Peyer's patch (tissue), 4 donors: ENCODE results near the gene C2CD4A. TPM values are rescaled to one million over a fixed set of nuclear protein-coding genes. Genes with fewer than 3 reads are reported as not detected.

Source experiments
- DNase-seq, 3 donors: peaks; one replicate each; pipeline ENCODE4 v3.0.0-alpha.2; 2017 to 2019
- H3K27ac ChIP-seq, 4 donors: fragments of 200-600 bp; sonication (generic); one replicate each; pipeline ENCODE4 v1.5.1; 2016 to 2019
- H3K27me3 ChIP-seq, 2 donors: fragments of 200-600 bp; sonication (generic); one replicate each; pipeline ENCODE4 v1.5.1; 2019
- H3K36me3 ChIP-seq, 3 donors: fragments of 200-600 bp; sonication (generic); one replicate each; pipeline ENCODE4 v1.5.1; 2016 to 2019
- H3K4me1 ChIP-seq, 4 donors: fragments of 200-600 bp; sonication (generic); one replicate each; pipeline ENCODE4 v1.5.1; 2016 to 2019
- H3K4me3 ChIP-seq, 4 donors: fragments of 200-600 bp; sonication (generic); 1 replicate in 3 of 4; 2 replicates in 1 of 4; pipeline ENCODE4 v1.5.1; 2016 to 2019; ENCODE audit warnings: mild to moderate bottlenecking in 1 of 4
- H3K9me3 ChIP-seq, 4 donors: fragments of 200-600 bp; sonication (generic); one replicate each; pipeline ENCODE4 v1.5.1; 2016 to 2019; ENCODE audit warnings: mild to moderate bottlenecking in 1 of 4
- CTCF ChIP-seq, 6 experiments: fragments of 450-650 bp in 4 of 6; fragments of 200-600 bp in 2 of 6; sonication (generic) in 1 of 6; IDR thresholded peaks; one replicate each; pipeline ENCODE4 v1.5.1; 2017 to 2019; ENCODE audit warnings: antibody characterized with exemption in 6 of 6, mild to moderate bottlenecking in 3 of 6, moderate library complexity in 1 of 6
- POLR2A ChIP-seq, 2 donors: fragments of 450-650 bp; IDR thresholded peaks; one replicate each; pipeline ENCODE4 v1.5.1; 2017; ENCODE audit warnings: antibody characterized with exemption in 2 of 2, mild to moderate bottlenecking in 2 of 2, moderate library complexity in 2 of 2
- total RNA-seq, 4 donors: library from RNA; depleted of rRNA; stranded (reverse); fragments of >200 nt; gene quantifications; one replicate each; pipeline ENCODE4 v1.1.0, GENCODE V29; 2016

The C2CD4A gene
- total RNA-seq, 4 donors from 2014 or later = 0.18 to 1.7 TPM; not detected in 2

- H3K27me3 ChIP-seq = no peaks in the 10 kb centered on the region
- no peak for DNase-seq
- TF ChIP-seq CTCF (IDR thresholded peaks at IDR 0.05) (no peak), POLR2A (IDR thresholded peaks at IDR 0.05) (no peak)
- no peak overlapping the region for H3K27ac ChIP-seq
- no peaks in the 10 kb centered on the region for H3K36me3 ChIP-seq
- peaks cover 0 to 14% (median 0%) of the 10 kb centered on the region in 4 donors for H3K4me1 ChIP-seq
- no peak overlapping the region for H3K4me3 ChIP-seq
- H3K9me3 ChIP-seq = no peaks in the 10 kb centered on the region
These were observed 8.3 kb upstream of the C2CD4A start for GRCh38 chr15:62058327-62059028.

- Histone ChIP-seq H3K4me3 (peak overlapping the region; percentile 73 to 96 (median 92)), H3K9me3 (no peaks in the 10 kb centered on the region), H3K36me3 (no peaks in the 10 kb centered on the region), H3K27me3 (no peaks in the 10 kb centered on the region), H3K4me1 (peaks cover 0 to 14% (median 0%) of the 10 kb centered on the region in 4 donors), H3K27ac (peak overlapping the region; percentile 92 to 99 (median 96))
- no peak for DNase-seq
- TF ChIP-seq POLR2A (IDR thresholded peaks at IDR 0.05) (no peak), CTCF (IDR thresholded peaks at IDR 0.05) (peak in 3 of 6 experiments; percentile 18 to 39 (median 23))
These were observed 7.5 kb upstream of the C2CD4A start for GRCh38 chr15:62059108-62059815.

GRCh38 chr15:62059816-62060112 is 7.0 kb upstream of the C2CD4A start:
- H3K4me3 ChIP-seq = peak overlapping the region; percentile 73 to 96 (median 92)
- peaks cover 0 to 14% (median 0%) of the 10 kb centered on the region in 4 donors for H3K4me1 ChIP-seq
- TF ChIP-seq CTCF (IDR thresholded peaks at IDR 0.05) (no peak), POLR2A (IDR thresholded peaks at IDR 0.05) (no peak)

GRCh38 chr15:62060113-62060895 is 6.5 kb upstream of the C2CD4A start, which contains the start of gene VPS13C:
Gene VPS13C, minus strand, starts transcription at chr15:62060447. Its CDS starts 73 bp downstream, at chr15:62060374.
- peak; percentile 73 to 76 for TF ChIP-seq POLR2A (IDR thresholded peaks at IDR 0.05)
- peak; percentile 74 to 96 (median 88) for TF ChIP-seq CTCF (IDR thresholded peaks at IDR 0.05)
- peak; percentile 91 to 97 (median 94) for DNase-seq
- H3K27ac ChIP-seq = peak within 1 kb of the TSS; percentile 92 to 99 (median 96)
- no peaks in the 10 kb centered on the region for H3K9me3 ChIP-seq
- no peaks in the 10 kb centered on the region for H3K27me3 ChIP-seq
- H3K4me1 ChIP-seq = peaks cover 0 to 14% (median 0%) of the 10 kb centered on the region in 4 donors
- H3K36me3 ChIP-seq = no peaks in the 10 kb centered on the region
- peak within 1 kb of the TSS; percentile 73 to 96 (median 92) for H3K4me3 ChIP-seq

More at GRCh38 chr15:62059816-62060112, 7.0 kb upstream of the C2CD4A start:
- H3K36me3 ChIP-seq = no peaks in the 10 kb centered on the region
- DNase-seq = peak in 2 of 3 donors; percentile 79 to 86
- peak overlapping the region; percentile 92 to 99 (median 96) for H3K27ac ChIP-seq
- no peaks in the 10 kb centered on the region for H3K27me3 ChIP-seq
- no peaks in the 10 kb centered on the region for H3K9me3 ChIP-seq

GRCh38 chr15:62060896-62061280 is 5.9 kb upstream of the C2CD4A start:
- Histone ChIP-seq H3K27me3 (no peaks in the 10 kb centered on the region), H3K36me3 (no peaks in the 10 kb centered on the region), H3K4me1 (peaks cover 0 to 14% (median 0%) of the 10 kb centered on the region in 4 donors), H3K9me3 (no peaks in the 10 kb centered on the region), H3K4me3 (peak overlapping the region; percentile 73 to 96 (median 92)), H3K27ac (peak overlapping the region; percentile 92 to 99 (median 96))
- no peak for DNase-seq
- TF ChIP-seq CTCF (IDR thresholded peaks at IDR 0.05) (no peak), POLR2A (IDR thresholded peaks at IDR 0.05) (no peak)
